HT-29 (cell line): ENCODE data around the gene CCDC6. TPM values are rescaled to one million over a fixed set of nuclear protein-coding genes. Genes with fewer than 3 reads are reported as not detected.
"Not testable (repeated sequence)": the region's sequence is repeated elsewhere in the genome, so short reads cannot be mapped to it uniquely, and the experiment has no call there.

Source experiments
- DNase-seq: peaks from one replicate; pipeline ENCODE4 v3.0.0-alpha.2; 2015; ENCODE audit warnings: low spot score
- total RNA-seq: library from RNA; depleted of rRNA; stranded (reverse); fragments of >200 nt; shearing (Covaris generic); gene quantifications from 2 replicates; pipeline ENCODE4 v1.2.3, GENCODE V29; 2014

The CCDC6 gene
- total RNA-seq, 1 experiment from 2014 or later, result 15.7 TPM

DNA sequence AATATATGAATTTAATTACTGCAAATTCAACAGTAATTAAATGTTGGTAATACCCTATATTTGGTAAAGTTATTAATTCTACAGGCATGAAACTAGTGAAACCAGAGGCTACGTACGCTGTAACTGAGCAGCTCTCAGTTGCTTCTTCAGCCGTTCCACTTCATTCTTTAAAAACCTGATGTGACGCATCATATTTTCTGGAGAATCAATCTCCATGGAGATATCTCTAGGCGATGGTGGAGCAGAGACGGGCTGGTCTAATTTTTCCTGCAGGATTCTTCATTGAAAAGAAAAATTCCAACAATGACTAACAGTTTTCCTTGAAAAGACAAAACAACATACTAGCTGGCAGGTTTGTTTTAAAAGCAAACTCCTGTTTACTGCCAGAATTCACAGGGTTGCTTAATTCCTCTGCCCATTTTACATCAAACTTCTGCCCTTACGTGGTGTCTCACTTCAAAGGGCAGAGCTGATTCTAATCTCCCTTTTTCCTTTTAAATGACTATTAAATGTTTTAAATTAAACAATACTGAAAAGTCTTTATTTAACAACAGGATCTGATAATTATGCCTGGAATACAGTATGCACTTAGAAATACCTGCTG is 93.7 kb downstream of the CCDC6 start:
- DNase-seq, result no peak

- DNase-seq, result no peak
Measured at GRCh38 chr10:59809644-59809974, 96.7 kb downstream of the CCDC6 start.

GRCh38 chr10:59808896-59809643 is 97.3 kb downstream of the CCDC6 start:
- peak; percentile 83 for DNase-seq

DNA sequence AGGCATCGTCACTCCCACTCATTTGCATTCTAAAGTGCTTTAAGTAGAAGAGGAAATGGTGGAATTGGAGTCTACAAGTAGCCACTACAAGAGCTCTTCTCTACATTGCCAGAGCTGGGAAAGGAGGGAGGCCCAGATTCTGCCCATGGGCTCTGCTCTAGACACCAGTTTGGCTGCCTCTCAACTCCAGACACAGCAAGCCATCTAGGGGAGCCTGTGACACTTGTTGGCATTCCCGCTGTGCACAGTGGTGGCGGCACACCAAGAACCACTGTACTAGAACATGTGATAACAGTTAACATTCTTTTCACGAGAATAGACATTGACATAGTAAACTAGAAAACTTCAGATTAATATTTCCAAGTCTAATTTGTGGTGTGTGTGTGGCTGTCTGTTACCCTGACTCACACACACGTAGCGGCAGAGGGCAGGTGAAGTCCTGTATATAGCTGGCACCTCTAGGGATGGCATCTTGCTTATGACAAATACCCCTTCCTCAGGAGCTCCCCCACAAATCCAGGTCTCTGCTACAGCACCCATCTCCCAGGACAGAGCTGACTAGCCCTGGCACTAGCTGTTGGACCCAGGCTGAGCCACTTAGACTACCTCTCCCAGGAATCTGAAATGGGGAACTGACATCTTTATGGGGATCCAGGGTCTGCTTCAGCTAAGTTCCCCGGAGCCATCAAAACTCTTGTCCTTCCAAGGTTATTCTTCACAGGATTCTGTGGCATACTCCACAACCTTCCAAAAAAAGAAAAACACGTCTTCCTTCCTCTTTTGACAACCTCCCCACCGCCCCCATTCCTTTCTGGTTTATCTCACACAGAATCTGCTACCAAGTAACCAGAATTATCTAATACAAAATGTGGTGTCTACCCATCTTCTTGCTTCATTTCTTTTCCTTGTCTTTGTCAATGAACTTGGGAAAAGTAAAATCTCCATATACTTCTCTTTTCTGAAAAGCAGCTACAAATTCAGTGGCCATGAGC is 98.4 kb downstream of the CCDC6 start:
- DNase-seq, result no peak

GRCh38 chr10:59805014-59805413 is 101.3 kb downstream of the CCDC6 start:
- DNase-seq, result peak; percentile 39

DNA sequence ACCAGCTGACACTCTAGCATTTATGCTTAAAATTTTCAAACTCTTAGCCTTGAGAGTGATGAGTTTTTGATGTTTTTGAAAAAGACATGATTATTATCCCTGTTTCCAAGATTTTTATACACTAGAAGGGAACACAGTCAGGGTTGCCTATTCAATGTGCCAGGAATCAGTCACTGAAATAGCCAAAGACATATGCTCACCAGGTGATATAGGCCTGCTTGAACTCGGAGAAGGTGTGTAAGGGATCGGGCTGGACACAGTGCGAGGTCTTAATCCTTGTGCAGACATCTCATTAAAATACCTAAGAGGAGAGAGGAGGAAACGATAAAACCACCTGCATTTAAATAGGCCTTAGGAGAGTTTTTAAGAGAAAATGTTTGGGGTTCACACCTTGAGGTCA is 102.1 kb downstream of the CCDC6 start:
- no peak for DNase-seq

- no peak for DNase-seq
Measured at GRCh38 chr10:59803714-59804113, 102.6 kb downstream of the CCDC6 start.

DNA sequence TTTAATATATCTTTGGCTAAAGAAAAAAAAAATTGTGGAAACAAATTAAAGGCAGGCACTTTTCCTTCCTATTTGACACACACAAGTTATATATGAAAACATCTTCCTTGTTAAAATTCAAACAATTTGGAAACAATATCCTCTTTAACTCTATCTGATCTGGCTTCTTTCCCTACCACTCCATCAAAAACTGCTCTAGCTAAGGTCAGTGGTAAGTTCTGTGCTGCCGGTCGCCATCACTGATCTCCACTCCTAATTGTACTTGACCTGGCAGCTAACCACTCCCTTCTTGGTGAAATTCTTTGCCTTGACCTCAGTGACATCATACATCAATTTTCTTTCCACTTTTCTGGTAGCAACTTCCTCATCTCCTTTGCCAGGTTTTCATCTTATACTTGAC is 105.2 kb downstream of the CCDC6 start:
- no peak for DNase-seq

DNA sequence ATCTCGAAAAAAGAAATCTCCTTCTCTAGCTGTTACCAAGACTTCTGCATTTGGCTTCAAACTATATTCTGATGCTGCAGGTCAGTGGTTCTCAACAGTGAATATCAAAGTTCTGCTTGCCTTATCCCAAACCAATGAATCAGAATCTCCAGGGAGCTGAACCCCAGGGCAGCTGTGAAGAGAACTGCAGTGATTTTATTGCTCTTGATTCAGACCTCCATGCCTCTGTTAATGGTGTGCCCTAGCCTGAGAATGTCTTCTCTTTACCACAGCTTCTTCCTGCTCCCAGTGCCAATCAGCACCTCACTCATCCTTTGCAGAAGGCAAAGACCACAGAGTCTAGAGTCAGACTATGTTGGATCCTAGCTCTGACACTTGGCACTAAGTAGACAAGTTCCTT is 106.9 kb downstream of the CCDC6 start:
- DNase-seq, result no peak

DNA sequence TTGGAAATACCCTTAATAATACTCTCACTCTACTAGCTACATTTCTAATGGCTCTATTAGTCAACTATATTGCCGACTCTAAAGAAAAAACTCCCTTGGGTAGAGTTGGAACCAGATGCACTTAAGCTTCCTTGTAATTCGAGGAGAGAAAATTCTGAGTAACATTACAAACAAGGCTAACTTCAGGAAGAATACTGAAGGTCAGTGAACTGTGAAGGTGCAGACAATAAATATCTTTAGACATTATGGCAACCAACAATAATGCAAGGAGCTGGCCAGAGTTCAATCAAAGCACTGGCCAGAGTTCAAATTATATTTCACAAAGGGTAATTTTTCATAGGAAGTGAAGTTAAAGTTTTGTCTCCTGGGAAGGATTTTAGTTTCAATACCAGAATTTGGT is 112.4 kb downstream of the CCDC6 start:
- DNase-seq, result no peak

DNA sequence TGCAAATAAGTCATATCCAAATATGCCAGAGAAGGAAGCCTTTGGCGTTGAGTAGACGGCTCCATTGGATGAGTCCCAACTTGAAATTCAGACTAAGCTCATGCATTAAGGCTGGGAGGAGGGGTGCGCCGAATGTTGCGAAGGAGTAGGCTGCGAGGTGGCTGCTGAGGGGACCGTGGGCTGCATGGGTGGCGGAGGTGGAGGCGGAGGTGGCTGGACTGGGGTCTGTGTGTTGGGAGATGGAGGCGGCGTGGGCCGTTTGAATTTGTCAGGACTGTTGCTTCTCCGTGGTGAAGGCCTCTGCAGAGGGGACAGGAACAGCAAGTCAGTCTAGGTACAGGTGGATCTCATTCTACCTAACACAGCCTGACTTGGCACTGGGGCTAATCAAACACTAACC is 113.5 kb downstream of the CCDC6 start:
- DNase-seq, result no peak

DNA sequence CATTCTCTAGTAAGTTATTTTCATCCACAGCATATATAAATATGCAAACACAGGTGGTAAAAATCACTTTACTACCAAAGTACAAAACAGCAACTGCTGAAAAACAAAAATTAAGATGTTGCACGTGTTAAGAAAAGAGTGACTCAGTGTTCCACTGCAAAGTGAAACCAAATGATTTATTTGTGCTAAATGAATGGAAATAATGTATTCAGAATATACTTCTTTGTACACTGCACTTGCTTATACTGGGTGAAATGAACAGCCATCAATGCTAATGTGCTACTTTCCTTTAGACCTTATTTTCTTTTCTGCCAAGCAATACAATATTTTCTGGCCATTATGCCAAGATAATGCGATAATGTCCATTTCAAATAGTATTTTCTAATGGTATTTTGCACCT is 114.8 kb downstream of the CCDC6 start:
- DNase-seq, result no peak

DNA sequence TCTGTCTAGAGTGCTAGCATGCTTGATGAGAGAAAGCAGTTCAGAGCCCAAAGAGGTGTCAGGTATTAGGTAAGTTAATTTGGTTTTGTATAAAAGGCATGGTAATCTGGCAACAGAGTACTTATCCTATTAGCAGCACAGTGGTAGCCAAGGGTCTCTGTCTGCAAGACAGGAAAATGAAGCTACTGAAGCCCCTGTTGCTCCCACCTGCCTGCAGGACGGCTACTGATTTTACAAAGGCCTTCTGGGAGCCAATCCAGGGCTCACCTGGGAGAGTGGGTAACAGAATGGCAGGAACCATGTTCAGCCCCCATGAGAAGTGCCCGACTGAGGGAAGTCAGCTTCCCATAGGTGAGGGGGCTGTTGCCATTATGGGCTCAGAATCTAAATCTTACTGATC is 116.3 kb downstream of the CCDC6 start:
- not testable (repeated sequence) for DNase-seq

- DNase-seq, result not testable (repeated sequence)
Measured at GRCh38 chr10:59788914-59789313, 117.4 kb downstream of the CCDC6 start.

- DNase-seq, result not testable (repeated sequence)
Measured at GRCh38 chr10:59787032-59787431, 119.3 kb downstream of the CCDC6 start.

- not testable (repeated sequence) for DNase-seq
Measured at GRCh38 chr10:59785476-59785875, 120.9 kb downstream of the CCDC6 start.

GRCh38 chr10:59781511-59781910 is 124.8 kb downstream of the CCDC6 start:
- no peak for DNase-seq

DNA sequence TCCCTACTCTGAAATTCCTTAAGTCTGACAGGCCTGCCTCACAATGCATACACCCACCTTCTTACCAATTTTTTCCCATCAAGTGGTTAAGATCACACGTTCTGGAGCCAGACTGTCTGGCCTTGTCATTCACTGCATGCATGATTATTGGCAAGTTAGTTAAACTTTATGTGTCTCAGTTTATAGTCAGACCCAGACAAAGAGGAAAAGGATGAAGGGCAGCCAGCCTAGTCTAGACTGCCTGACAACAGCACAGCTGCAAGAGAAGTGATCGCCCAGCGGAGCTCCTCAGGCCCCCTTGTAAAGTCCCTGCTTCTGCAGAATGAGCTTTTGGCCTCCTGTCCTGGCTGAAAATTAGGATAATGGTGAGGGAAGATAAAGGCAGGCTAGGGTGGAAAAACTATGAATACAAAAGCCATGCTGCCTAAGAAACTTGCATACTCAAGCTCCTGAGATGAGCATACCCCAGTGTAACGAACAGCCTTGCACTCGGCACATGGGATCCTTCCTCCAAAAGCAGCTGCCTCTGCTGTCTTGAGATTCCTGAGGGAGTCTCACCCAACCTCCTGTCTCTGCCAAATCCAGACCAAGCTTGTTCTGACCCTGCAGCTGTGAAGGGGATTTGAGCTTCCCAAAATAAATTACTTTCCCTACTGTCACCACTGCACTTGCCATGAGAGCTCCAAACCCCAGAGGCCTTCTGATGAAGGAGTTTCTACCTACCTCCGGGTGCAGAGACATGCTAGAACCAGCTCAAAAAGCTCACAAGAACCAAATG is 126.4 kb downstream of the CCDC6 start:
- DNase-seq, result no peak

DNA sequence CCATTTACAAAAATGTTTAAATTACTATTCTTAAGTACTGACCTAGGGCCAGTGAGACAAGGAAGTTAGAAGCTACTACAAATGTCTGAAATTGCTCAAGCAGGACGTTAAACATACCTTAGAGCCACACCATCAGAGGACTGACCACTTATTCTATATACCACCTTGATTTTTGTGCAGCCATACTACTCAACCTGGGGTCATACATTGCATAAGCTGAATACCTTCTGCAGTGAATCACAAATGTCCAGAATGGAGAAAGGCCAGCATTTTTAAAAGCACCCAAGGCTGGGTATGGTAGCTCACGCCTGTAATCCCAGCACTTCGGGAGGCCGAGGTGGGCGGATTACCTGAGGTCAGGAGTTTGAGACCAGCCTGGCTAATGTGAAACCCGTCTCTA is 131.9 kb downstream of the CCDC6 start:
- DNase-seq, result no peak

DNA sequence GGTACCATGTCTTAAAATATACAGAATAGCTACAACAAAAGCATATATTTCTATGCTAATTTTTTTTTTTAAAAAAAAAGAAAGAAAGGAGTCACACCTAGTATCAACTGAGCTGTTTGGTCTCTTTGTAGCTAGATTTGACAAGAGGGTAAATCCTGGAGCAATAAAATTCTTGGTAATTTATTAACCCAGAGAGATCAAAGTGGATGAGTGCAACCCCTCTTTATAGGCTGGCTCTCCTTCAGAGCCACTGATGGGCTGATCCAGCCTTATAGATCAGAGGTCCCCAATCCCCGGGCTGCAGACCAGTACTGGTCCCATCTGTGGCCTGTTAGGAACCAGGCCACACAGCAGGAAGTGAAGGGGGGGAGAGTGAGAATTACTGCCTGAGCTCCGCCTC is 133.3 kb downstream of the CCDC6 start:
- no peak for DNase-seq

- no peak for DNase-seq
Measured at GRCh38 chr10:59771162-59771807, 135.1 kb downstream of the CCDC6 start.
